Lung (tissue), 12 donors: Measurements from ENCODE around the gene EXOC4. TPM values are rescaled to one million over a fixed set of nuclear protein-coding genes. Genes with fewer than 3 reads are reported as not detected.

Source experiments
- ATAC-seq: fragments of 200-7000 bp; cut with Tn5 transposase; one replicate; pipeline ENCODE4 v1.9.1; 2020; ENCODE audit warnings: moderate number of reproducible peaks; ENCODE audit not compliant: insufficient read depth, low FRiP score
- DNase-seq, 3 donors: peaks; one replicate each; pipeline ENCODE4 v3.0.0-alpha.2; 2013 to 2017
- H3K27ac ChIP-seq, 2 donors: one replicate each; pipeline ENCODE4 v1.5.1; 2013; ENCODE audit warnings: mild to moderate bottlenecking in 2 of 2, moderate library complexity in 2 of 2, control low read depth in 1 of 2, inconsistent platforms in 1 of 2, low read depth in 1 of 2, low read length in 1 of 2
- H3K27me3 ChIP-seq, 3 donors: one replicate each; pipeline ENCODE4 v1.5.1; 2013; ENCODE audit warnings: low read length in 2 of 3; ENCODE audit not compliant: control insufficient read depth in 3 of 3, insufficient read depth in 3 of 3
- H3K36me3 ChIP-seq, 4 donors: one replicate each; pipeline ENCODE4 v1.5.1; 2013; ENCODE audit warnings: low read length in 4 of 4, mild to moderate bottlenecking in 1 of 4, moderate library complexity in 1 of 4; ENCODE audit not compliant: control insufficient read depth in 4 of 4, insufficient read depth in 4 of 4
- H3K4me1 ChIP-seq, 5 donors: one replicate each; pipeline ENCODE4 v1.5.1; 2013; ENCODE audit warnings: low read length in 5 of 5, mild to moderate bottlenecking in 2 of 5, moderate library complexity in 1 of 5; ENCODE audit not compliant: control insufficient read depth in 5 of 5, insufficient read depth in 5 of 5
- H3K4me3 ChIP-seq: one replicate; pipeline ENCODE4 v1.5.1; 2013; ENCODE audit warnings: mild to moderate bottlenecking, control low read depth, moderate library complexity
- H3K9ac ChIP-seq, 2 donors: one replicate each; pipeline ENCODE4 v1.5.1; 2013; ENCODE audit warnings: low read length in 2 of 2, control low read depth in 1 of 2; ENCODE audit not compliant: insufficient read depth in 1 of 2
- H3K9me3 ChIP-seq, 4 donors: one replicate each; pipeline ENCODE4 v1.5.1; 2013; ENCODE audit warnings: low read length in 3 of 4, mild to moderate bottlenecking in 1 of 4, moderate library complexity in 1 of 4; ENCODE audit not compliant: control insufficient read depth in 4 of 4, insufficient read depth in 3 of 4
- CTCF ChIP-seq: IDR thresholded peaks from 2 replicates; pipeline ENCODE4 v1.5.1; 2012; ENCODE audit warnings: mild to moderate bottlenecking; ENCODE audit errors: control extremely low read depth, extremely low read depth
- WGBS, 2 donors: extraction: QIAGEN DNeasy Blood & Tissue Kit; methylation state at CpG; one replicate each; pipeline ENCODE4 v1.1.7; 2013; 5-methylcytosine and 5-hydroxymethylcytosine counted together
- polyA plus RNA-seq, 2 donors: library from polyadenylated mRNA; stranded (reverse); fragments of 200-250 nt; gene quantifications; one replicate each; pipeline ENCODE4 v1.2.1, GENCODE V29; 2013
- total RNA-seq, 2 donors: library from RNA; depleted of rRNA in 1 of 2; stranded (reverse); fragments of >200 nt in 1 of 2; gene quantifications; one replicate each; pipeline ENCODE4 v1.2.1, GENCODE V29; 2014 to 2021
- donor health status: control.
- donor health status: control.
- donor health status: Bipolar disorder and iron deficiency.
- donor health status: healthy.
- donor health status: DM: yes; HTN: yes; CAD: no.

Gene EXOC4
- total and polyA plus RNA-seq, 4 donors: 10.3 to 232 (median 47.4) TPM

- Histone ChIP-seq H3K27me3 (no peaks in the 10 kb centered on the region), H3K4me1 (peaks cover 0 to 28% (median 19%) of the 10 kb centered on the region in 5 donors), H3K9me3 (no peaks in the 10 kb centered on the region), H3K27ac (no peak overlapping the region), H3K36me3 (peaks cover 0 to 4% (median 0%) of the 10 kb centered on the region in 4 donors), H3K4me3 (no peak overlapping the region), H3K9ac (no peak overlapping the region)
- no peak for ATAC-seq
- WGBS, 2 donors: 96 to 100% methylated on average over 2 of the region's 2 CpGs
- DNase-seq: no peak
- no peak for TF ChIP-seq CTCF
Observed at GRCh38 chr7:133300088-133300487, 47.2 kb downstream of the EXOC4 start.

GRCh38 chr7:133300811-133301210 lies 47.9 kb downstream of the EXOC4 start:
- Histone ChIP-seq H3K4me3 (no peak overlapping the region), H3K27ac (no peak overlapping the region), H3K36me3 (peaks cover 0 to 4% (median 2%) of the 10 kb centered on the region in 4 donors), H3K27me3 (no peaks in the 10 kb centered on the region), H3K9me3 (no peaks in the 10 kb centered on the region), H3K4me1 (peaks cover 0 to 28% (median 16%) of the 10 kb centered on the region in 5 donors), H3K9ac (no peak overlapping the region)
- ATAC-seq (no peak), DNase-seq (peak in 2 of 3 donors; percentile 12 to 20)
- TF ChIP-seq CTCF: no peak
- WGBS, 2 donors: 86 to 93% methylated on average over 5 of the region's 5 CpGs

- H3K4me1 ChIP-seq: peaks cover 0 to 28% (median 13%) of the 10 kb centered on the region in 5 donors
- H3K9me3 ChIP-seq: no peaks in the 10 kb centered on the region
- no peaks in the 10 kb centered on the region for H3K27me3 ChIP-seq
- WGBS, 2 donors: 57 to 65% methylated on average over 2 of the region's 2 CpGs
- H3K4me3 ChIP-seq: no peak overlapping the region
- peak in 2 of 3 donors; percentile 61 to 67 for DNase-seq
- peaks cover 1 to 11% (median 7%) of the 10 kb centered on the region in 4 donors for H3K36me3 ChIP-seq
- TF ChIP-seq CTCF: no peak
- ATAC-seq: no peak
- no peak overlapping the region for H3K9ac ChIP-seq
- no peak overlapping the region for H3K27ac ChIP-seq
Observed at GRCh38 chr7:133301444-133301843, 48.6 kb downstream of the EXOC4 start.

GRCh38 chr7:133303372-133303771 lies 50.5 kb downstream of the EXOC4 start:
- no peaks in the 10 kb centered on the region for H3K9me3 ChIP-seq
- 100% methylated on average over 1 of the region's 1 CpG for WGBS, 2 donors
- H3K27ac ChIP-seq: no peak overlapping the region
- no peak for DNase-seq
- no peaks in the 10 kb centered on the region for H3K27me3 ChIP-seq
- no peak for TF ChIP-seq CTCF
- H3K9ac ChIP-seq: no peak overlapping the region
- peaks cover 7 to 22% (median 17%) of the 10 kb centered on the region in 4 donors for H3K36me3 ChIP-seq
- no peak overlapping the region for H3K4me3 ChIP-seq
- ATAC-seq: no peak
- peaks cover 0 to 28% (median 10%) of the 10 kb centered on the region in 5 donors for H3K4me1 ChIP-seq
